AML-193 (cell line): ENCODE measurements around the gene CTRB1.
"Not testable (repeated sequence)": the region's sequence is repeated elsewhere in the genome, so short reads cannot be mapped to it uniquely, and the experiment has no call there.

Experiments used
- DNase-seq, 2 experiments: peaks; one replicate each; lab custom pipeline; 2025; lab: John Stamatoyannopoulos, UW

CTRB1 gene

DNA sequence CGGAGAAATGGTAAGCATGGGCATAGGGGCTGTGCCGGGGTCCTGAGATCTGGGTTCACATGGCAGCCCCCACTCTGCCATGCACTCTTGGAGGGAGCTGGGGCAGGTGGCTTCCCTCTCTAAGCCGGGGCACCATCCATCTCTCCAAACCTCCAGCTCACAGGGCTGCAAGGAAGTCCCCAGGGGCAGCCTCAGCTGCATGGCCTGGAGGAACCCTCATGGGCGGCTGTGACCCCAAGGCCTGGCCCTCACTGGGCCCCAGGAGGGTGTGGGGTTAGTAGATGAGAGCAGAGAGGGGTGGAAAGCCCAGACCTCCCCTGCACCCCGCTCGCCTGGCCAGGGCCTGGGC lies 14.4 kb upstream of the CTRB1 start:
- DNase-seq: no peak

DNA sequence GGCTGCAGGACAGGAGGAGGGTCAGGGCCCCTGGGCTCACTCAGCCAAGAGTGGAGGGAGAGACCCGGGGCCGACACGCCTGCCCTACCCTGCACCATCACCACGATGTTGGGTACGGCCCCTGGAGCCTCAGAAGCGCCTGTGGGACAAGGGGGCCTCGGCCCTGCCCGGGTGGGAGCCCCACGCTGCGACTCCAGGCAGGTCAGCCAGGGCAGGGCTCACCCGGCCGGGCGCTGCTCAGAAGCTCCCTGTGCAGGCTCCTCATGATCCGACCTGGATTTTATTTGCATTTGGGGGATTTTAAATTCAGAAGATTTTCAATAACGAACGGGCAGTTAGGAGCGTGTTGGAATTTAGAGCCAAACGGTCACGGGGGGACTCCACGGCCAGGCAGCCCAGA lies 13.9 kb upstream of the CTRB1 start:
- DNase-seq: not testable (repeated sequence)

DNA sequence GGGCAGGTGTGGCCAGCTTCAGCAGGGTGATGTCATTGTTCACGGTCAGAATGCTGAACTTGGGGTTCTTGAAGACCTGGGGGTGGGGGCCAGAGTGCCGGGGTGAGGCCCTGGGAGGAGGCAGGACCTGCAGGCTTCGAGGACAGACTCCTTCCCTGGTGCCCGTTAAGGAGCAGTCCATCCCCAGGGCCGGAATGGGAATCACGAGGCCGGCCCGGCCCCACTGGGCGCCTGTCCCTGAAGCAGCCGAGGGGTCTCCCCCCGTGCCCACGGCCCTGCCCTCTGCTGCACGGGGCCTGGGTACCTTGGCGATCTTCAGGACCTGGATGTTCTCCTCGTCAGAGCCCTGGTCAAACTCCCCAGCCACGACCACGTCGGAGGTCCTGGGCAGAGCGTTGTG lies 13.3 kb upstream of the CTRB1 start:
- DNase-seq: not testable (repeated sequence)

DNA sequence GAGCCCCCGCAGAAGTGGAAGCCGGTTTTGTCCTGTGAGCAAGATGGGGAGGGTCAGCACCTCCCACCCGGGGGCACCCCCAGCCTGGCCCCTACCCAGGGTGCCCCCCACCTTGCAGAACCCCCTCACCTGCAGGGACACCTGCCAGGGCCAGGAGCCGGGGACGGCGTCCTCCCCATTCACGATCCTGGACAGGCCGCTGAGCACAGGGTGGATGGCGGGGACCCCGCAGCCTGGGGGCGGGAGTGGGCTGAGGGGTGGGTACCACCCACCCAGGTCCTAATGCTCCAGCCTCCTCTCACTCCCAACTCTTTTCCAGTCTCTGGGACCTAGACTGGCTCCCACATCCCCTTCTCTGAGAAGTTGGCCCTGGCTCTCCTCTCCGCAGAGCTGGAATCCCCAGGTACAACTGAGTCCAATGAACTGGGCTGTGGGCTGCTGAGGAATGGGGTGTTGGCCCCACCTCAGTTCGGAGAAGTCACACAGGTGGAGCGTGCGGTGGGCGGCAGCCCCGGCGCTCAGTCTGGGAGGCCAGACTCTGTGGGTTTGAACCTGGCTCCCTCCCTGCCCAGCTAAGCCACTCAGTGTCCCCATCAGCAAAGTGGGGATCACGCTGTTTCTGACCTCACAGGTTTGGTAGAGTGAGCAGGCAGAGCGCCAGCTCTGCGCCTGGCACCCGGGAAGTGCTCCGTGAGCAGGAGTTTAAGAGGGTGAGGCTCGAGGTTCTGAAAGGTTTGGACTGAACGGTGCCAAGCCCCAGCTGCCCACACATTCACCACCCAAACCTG lies 12.6 kb upstream of the CTRB1 start:
- not testable (repeated sequence) for DNase-seq

DNA sequence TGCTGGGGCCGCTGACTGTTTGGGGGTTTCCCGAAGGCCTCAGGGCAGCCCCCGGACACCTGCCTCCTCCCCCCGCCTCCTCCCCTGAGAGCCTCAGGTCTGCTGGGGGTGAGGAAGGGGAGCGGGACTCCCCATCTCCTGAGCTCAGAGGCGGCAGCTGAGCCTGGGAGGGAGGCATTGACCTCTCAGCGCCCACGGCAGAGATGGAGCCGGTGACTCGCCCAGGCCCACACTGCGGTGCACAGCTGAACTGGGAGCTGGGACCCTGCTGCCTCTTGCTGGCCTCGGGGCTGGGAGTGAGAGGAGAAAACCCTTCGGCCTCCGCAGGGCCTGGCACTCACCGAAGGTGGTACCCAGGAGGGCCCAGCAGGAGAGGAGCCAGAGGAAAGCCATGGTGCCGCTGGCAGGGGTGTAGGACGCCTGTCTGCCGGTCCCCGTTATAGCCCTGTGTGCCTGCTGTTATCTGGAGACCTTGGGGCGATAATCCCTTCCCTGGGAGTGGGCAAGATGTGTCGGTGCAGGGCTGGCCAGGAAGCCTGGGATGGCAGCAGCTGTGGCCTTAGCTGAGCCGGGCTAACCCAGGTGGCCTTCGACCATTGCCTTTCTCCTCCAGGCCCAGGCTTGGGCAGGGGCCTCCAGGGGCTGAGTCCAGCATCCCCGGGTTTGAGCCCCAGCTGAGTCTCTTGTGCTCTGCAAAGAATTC lies 11.9 kb upstream of the CTRB1 start, which contains the start of gene CTRB2:
TSS of gene CTRB2 (minus strand) at position 413 of the 703 bp plus-strand sequence. CDS start at position 393, 20 bp downstream.
- no peak for DNase-seq

DNA sequence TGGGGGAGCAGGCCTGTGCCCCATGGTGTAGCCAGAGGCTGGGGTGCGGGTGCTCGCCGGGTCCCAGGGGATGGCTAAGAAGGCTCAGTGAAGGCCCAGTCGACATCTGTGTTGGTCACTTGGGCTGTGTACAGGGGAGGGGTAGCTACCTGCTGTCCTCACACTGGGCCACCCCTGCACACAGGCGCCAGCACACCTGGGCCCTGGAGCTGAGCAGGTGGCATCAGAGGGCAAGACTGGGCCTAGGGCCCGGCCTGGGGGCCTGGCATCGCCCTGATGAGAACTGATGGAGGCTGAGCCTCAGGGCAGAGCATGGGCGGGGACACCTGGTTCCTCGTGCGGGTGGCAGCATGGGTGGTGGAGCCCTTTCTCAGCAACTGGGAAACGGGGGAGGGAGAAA lies 11.0 kb upstream of the CTRB1 start:
- DNase-seq: no peak

DNA sequence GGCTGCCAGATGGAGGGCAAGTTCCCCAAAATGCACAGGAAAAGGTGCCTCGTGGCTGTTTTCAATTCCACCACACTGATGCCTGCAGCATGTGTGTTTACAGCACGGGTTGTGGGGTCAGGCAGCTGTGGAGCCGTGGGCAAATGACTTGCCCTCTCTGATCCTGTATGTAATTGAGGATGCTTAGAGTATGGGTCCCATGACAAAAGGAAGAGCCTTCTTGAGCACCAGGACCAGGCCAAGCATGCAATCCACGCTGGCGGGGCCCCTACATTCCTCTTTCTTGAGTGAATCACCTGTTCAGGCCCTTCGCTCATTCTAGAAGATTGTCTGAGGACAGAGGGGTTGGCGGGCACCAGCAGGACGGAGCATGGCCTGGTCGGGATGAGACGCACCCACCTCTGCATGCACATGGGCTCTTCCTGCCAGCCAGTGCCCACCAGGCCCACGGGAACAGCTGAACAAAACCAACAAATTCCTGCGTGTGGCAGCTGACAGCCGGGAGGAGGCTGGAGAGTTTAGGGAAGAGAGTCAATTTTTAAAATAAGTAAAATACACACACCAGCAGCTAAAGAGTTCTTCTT lies 10.5 kb upstream of the CTRB1 start:
- DNase-seq: no peak

DNA sequence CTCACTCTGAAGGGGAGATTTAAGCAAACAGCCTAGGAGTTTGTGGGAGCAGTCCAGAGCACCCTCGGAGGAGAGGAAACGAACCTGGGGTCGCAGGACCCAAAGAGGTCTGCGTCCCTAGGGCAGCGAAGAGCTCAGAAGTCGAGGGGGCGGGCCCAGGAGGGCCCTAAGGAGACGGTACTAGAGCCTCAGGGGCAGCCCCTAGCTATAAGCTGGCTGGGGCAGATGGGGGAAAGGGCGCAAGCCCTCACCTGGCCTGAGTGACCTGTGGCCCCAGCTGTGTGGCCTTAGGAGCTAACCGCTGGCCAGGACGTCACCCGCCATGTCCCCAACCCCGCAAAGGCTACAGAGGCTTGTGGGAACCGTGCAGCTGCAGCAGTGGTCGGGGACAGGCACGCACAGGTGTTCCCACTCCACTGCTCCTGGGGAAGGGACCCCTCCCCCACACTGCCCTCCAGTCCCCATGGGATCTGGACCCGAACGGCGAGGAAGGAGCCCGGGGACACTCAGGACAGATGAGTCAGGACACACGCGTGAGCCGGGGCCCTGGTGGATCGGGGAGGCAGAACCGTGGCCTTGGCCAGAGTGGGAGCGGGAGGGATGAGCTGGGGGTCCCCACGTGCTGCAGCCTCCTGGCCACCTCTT lies 9.8 kb upstream of the CTRB1 start:
- DNase-seq: no peak

DNA sequence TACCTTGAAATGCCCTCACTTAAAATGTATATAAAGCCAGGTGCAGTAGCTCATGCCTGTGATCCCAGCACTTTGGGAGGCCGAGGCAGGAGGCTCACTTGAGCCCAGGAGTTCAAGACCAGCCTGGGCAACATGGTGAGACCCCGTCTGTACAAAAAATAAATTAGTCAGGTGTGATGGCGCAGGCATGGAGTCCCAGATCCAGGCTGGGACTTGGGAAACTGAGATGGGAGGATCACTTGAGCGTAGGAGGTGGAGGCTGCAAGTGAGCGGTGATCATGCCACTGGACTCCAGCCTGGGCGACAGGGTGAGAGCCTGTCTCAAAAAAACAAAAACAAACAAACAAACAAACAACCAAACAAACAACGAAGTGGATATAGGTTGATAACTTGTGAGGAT lies 9.3 kb upstream of the CTRB1 start:
- DNase-seq: not testable (repeated sequence)

DNA sequence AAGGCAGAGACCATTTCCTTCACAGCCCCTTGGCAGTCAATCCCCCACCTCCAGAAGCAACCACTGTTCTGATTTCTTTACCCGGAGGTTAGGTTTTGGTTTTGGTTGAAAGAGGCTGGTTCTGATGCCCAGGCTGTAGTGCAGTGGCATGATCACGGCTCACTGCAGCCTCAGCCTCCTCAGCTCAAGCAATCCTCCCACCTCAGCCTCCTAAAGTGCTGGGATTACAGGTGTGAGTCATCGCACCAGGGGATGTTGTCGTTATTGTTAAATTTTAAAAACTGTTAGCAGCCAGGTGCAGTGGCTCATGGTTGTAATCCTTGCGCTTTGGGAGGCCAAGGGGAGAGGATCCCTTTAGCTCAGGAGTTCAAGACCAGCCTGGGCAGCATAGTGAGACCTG lies 8.8 kb upstream of the CTRB1 start:
- no peak for DNase-seq

DNA sequence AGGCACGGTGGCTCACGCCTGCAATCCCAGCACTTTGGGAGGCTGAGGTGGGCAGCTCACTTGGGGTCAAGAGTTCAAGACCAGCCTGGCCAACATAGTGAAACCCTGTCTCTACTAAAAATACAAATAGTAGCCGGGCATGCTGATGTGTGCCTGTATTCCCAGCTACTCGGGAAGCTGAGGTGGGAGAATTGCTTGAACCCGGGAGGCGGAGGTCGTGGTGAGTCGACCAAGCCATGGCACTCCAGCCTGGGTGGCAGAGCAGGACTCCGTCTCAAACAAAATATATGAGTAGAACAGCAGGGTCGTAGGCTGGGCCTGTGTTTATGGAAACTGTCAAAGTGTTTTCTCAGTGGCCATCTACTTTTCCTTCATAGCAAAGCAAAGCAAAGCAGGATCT lies 7.5 kb upstream of the CTRB1 start:
- not testable (repeated sequence) for DNase-seq

DNA sequence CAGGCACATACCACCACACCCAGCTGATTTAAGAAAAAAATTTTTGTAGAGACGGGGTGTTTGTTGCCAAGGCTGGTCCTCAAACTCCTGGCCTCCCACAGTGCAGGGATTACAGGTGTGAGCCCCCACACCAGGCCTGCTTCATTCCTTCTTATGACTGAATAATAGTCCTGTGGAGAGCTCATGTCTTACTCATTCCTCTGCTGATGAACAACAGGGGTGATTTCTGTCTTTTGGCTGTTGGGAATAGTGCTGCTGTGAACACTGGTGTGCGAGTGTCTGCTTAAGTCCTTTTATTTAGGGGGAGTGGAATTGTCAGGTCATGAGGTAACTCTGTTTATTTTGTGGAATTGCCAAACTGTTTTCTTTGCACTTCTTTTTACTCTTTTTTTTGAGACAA lies 2.7 kb upstream of the CTRB1 start:
- no peak for DNase-seq

DNA sequence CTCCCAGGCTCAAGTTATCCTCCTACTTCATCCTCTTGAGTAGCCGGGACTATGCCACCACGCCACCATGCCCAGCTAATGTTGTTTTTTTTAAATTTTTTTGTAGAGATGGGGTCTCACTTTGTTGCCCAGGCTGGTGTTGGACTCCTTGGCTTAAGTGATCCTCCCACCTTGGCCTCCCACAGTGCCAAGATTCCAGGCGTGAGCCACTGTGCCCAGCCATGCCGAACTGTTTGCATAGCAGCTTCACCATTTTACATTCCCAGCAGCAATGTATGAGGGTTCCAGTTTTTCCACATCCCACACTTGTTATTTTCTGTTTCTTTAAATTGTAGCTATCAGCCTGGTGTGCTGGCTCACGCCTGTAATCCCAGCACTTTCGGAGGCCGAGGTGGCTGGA lies 2.2 kb upstream of the CTRB1 start:
- DNase-seq: no peak

DNA sequence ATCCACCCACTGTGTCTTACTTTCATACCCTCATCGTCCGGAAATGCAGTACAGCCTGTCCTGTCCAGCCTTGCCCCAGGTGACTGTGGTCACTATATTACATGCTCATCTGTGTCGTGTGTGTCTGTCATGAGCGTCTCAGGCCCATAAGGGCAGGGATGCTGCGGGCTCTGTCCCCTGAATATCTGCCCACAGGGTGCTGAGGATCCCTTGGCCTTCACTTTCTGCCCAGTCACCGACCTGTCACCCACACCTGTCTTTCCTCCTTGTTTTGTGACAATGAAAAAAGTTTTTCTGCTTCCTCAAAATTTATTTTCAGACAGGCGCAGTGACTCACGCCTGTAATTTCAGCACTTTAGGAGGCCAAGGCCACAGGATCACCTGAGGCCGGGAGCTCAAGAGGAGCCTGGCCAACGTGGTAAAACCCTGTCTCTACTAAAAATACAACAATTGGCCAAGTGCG lies 1.4 kb upstream of the CTRB1 start:
- DNase-seq: no peak

DNA sequence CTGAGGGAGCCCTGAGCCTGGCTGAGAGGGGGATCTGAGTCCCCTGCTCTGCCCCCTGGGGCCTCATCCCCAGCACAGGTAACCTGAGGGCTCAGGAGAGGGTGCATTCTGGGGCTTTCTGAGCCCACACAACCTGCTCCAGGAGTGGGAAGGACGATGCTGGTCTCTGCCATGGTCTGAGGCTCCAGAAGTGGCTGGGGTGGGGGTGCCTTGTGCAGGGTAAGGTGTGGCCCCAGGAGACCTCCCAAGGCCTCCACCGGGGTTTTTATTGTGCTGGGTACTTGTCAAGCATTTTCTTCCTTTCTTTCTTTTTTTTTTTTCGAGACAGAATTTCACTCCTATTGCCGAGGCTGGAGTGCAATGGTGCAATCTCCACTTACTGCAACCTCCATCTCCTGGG lies 300 bp downstream of the CTRB1 start:
- DNase-seq: no peak

DNA sequence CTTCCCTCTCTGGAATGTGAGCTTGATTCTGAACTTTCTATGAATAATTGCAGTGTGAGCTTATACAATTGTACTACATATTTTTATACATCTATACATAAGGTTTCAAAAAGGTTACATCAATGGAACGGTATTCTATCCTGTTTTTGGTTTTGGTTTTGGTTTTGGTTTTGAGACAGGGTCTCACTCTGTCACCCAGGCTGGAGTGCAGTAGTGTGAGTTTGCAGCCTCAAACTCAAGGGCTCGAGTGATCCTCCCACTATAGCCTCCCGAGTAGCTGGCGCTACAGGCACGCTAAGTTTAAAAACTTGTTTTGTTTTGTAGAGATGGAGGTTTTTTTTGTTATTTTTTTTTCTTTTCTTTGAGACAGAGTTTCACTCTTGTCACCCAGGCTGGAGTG lies 1.1 kb downstream of the CTRB1 start:
- DNase-seq: no peak

DNA sequence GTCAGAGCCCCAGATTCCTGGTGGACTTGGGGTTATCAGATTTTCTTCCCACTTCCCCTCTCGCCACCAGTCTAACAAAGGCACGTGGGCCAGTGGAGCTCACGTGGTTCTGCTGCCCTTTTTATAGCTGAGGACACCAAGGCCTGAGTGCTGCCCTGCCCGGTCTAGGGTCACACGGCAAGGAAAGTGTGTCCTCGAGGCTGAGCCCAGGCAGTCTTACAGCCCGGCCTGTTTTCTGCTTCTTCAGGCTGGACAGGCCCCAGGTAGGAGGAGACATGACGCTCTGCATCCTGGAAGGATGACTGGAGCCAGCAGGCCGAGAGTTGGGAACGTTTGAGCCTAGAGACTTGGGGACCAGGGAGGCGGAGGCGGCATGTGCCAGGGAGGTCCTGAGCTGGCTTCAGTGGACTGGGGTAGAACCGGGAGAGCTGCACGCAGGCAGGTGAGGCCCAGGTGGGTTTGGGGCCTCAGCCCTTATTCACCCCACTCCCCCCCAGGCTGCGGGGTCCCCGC lies 3.5 kb downstream of the CTRB1 start:
- DNase-seq: no peak

DNA sequence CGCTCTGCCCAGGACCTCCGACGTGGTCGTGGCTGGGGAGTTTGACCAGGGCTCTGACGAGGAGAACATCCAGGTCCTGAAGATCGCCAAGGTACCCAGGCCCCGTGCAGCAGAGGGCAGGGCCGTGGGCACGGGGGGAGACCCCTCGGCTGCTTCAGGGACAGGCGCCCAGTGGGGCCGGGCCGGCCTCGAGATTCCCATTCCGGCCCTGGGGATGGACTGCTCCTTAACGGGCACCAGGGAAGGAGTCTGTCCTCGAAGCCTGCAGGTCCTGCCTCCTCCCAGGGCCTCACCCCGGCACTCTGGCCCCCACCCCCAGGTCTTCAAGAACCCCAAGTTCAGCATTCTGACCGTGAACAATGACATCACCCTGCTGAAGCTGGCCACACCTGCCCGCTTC lies 4.3 kb downstream of the CTRB1 start:
- not testable (repeated sequence) for DNase-seq

DNA sequence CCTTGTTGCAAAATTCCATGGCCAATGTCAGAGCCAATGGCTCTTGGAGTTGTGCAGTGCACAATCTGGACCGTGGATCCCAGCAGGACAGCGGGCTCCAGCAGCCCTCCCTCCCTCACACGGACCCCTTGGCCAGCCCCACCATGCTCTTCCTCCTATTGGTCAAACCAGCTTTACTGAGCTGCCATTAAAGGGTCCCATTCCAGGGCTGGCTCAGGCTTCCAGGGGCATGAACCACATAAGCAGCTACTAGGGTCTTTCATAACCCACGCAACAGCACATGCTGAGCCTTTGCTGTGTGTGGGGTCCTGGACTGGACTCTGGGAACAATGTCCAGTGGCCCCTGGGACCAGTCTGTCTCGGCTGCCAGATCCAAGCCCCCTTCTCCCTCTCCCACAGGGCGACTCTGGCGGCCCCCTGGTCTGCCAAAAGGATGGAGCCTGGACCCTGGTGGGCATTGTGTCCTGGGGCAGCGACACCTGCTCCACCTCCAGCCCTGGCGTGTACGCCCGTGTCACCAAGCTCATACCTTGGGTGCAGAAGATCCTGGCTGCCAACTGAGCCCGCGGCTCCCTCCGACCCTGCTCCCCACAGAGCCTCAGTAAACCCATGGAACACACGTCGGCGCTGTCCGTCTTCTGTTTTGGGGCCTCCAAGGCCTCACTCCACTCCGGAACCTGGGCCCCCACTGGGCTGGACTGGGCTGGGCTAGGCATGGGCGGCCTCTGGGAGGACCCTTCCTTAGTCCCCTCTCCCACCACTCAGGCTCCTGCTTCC lies 5.7 kb downstream of the CTRB1 start:
- DNase-seq: no peak

DNA sequence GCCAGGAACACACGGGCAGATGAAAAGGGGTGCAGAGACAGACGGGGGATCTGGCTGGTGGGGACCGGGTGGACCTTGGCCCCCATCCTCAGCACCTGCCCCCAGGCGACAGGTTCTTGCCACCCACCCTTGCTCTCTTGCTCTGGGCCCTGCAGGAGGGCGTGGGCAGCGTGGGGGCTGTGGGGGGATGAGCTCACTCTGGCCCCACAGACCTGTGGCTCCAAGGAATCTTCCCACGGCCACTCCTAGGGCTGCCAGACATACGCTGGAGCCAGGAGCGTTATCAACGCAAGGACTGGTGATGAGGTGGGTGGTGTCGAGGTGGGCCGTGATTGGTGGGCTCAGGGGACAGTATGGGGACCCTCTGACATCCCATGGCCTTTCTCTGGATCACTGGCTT lies 6.3 kb downstream of the CTRB1 start:
- DNase-seq: no peak

DNA sequence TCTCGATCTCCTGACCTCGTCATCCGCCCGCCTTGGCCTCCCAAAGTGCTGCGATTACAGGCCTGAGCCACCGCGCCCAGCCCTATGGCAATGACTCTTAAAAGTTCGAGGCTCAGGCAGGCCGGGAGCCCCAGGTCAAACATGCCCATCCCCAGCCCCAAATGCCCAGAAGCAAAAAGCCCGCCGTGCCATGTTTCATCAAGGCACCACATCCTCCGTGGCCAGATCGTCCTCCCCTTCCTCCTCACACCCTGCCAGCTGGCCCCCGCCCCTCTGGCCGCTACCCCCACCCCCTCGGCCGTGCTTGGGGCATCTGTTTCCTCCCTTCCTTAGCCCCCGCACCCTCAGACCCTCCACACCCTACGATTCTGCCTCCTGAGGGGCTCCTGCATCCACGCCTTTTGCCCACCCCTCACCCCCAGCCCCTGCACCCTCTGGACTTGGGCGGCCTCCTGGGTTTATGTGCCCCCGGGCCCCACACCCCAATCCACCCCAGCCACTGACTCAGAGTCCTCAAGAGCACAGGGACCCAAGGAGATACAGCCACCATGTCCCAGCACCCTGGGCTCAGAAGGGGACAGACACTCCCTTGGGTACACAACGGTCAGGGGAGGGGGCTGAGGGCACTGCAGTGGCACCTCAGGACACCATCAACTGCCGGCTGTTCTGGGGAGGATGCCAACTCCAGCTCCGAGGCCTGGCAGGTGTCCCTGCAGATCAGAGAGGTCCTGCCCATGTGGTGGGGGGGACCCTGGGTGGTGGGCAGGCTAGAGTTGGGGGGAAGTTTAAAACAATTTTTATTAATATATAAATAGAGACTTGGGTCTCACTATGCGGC lies 7.1 kb downstream of the CTRB1 start:
- no peak for DNase-seq
